GM18861 (cell line): ENCODE results near the gene ADAMTSL2.

ENCODE experiments used
- ATAC-seq: cut with Tn5 transposase; IDR thresholded peaks from one replicate; pipeline ENCODE4 v1.9.1; 2021; ENCODE audit not compliant: unreplicated experiment

Gene ADAMTSL2

GRCh38 chr9:133571896-133572595 lies 37.5 kb downstream of the ADAMTSL2 start:
- ATAC-seq = no peak

DNA sequence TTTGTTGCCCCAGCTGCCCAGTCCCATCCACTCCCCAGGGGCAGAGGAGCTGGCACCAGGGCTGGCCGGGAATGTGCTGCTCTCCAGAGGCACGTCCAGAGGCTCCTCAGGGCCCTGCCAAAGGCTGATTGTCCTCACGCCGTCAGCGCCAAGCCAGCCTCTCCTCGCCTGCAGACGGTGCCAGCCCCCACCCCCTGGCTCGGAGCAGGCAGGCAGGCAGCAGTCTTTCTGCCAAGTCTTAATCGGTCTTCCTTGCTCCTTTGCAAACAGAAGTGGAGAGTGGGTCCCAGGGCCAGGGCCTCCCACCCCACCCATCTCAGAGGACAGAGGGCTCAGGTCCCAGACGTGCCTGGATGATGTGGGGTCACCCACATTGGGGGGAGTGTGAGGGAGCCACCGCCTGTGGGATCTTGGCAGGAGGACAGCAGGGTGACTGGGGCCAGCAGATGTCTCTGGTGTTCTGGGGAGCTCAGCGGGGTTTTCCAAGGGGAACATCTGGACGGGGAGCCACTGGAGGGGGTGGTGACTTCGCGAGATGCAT lies 38.4 kb downstream of the ADAMTSL2 start:
- no peak for ATAC-seq

GRCh38 chr9:133573791-133574515 lies 39.4 kb downstream of the ADAMTSL2 start:
- ATAC-seq = no peak

DNA sequence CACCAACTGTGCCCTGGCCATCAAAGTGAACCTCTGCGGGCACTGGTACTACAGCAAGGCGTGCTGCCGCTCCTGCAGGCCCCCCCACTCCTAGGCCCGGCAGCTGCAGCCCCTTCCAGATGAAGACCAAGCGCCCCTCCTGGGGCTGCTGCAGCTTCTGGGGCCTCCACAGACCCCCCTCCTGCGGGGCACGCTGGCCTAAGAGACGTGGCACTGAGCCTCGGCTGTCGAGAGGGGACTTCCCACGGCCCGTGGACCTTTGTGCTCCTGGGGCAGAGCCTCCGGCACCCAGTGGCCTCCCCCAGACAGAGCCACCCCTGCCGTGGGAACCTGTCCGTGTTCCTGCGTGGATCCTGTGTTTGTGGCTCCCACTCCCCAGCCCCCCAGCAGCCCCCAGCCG lies 40.3 kb downstream of the ADAMTSL2 start:
- no peak for ATAC-seq

- no peak for ATAC-seq
Observed at GRCh38 chr9:133575186-133576030, 40.9 kb downstream of the ADAMTSL2 start.

DNA sequence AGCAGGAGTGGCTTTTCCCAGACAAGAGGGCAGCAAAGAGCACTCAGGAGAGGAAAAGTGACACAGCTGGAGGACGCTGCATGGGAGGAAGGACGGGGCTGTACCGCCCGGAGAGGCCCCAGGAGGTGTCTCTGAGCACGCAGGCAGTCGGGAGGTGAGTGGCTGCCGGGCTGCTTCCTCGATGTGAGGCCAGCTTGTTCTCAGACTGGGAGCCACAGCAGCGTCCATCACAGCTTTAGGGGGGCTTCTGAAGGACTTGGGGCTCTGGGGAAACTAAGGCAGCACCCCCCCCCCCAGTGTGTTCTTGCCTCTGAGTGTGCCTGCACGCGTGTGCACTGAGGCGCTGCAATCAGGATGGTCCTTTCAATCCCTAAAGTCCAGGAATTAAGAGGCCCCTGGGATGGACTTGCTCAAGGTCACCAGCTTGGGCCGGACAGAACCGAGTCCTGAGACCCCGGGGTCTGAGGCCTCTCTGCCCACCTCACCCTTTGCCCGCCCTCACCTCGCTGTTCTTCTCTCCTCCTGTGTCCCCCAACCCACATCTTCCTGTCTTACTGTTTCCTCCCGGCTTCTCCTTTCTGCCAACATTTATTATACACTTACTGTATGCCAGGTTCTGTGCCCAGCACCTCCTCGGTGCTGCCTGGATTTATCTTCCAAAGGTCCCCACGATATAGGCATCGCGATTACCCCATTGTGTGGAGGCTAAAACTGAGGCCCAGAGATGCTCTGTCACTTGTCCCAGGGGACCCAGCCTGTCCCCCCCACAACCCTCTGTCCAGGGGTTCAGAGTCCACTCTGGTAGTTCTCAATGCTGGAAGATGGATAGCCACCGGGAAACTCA lies 41.7 kb downstream of the ADAMTSL2 start:
- no peak for ATAC-seq

- ATAC-seq = no peak
Observed at GRCh38 chr9:133576875-133577736, 42.6 kb downstream of the ADAMTSL2 start.

GRCh38 chr9:133577737-133578112 lies 43.2 kb downstream of the ADAMTSL2 start:
- ATAC-seq = no peak

DNA sequence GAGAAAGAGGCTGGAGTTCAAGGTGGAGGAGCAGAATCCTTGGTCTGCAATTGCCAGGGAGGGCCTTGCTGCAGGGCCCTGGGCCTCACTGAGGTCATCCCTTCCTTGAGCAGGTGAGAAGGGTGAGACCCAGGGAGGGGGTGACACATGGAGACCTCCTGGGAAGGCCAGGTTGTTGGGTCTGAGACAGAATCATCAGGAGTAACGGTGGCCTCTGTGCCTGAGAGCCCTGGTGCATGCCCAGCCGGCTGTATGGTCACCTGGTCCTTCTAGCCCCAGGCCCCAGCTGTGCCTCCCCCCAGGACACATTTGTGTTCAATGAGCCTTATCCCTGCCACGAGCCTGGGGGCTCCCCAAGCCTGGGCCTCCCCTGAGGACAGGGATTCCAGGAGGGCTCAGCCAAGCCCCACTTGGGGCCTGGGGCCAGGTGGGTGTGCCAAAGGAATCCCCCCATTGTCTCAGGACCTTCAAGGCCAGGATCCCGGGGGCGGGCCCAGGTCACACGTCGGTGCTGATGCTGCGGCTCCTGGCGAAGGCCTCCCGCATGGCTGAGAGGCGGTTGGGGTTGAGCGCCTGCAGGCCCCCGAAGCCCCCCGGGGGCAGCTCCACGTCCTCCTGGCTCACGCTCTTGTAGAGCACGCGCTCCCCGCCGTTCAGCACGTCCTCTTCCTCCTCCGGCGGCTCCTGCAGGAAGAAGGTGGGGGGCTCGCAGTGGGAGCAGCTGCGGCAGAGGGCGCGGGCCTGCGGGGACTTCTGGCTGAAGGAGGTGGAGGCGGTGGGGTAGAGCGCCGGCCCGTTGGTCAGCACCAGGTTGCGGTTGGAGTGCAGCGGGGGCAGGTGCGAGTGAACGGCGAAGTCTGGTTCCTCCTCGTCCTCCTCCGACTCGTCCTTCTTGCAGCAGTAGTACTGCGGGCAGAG lies 44.3 kb downstream of the ADAMTSL2 start:
- no peak for ATAC-seq

DNA sequence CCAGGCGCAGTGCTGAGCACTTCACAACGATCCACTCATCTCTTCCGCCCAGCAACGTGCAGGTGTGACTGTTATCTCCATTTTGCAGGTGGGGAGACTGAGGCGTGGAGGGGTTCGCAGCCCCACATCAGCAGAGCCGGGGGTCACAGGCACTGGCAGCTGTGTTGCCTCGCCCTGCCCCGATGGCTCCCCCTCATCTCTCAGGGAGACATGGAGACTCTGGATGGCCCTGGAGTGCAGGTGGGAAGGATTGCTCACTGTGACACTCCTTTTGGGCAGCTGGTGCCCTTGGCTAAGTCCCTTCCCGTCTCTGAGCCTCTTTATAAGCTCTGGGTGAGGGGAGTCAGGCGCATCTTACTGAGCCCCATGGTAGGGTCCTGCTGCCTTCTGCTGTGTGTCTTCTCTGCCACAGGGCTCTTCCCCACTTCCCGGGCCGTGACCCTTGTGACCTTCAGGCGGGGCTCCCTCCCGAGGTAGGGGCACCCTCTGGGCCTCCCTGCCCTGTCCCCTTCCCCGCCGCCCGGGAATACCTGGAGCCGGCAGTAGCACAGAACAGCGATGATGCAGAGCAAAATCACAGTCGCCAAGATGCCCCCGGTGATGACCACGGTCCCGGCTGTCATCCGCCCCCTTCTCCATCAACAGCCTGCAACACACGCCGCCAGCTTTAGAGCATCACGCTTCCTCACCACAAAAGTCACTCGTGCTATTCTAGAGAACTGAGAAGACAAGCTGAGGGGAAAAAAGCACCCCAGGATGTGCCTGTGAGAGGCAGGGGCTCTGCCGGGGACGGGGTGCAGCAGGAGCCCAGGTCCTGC lies 45.3 kb downstream of the ADAMTSL2 start:
- ATAC-seq = no peak

GRCh38 chr9:133580419-133580738 lies 45.9 kb downstream of the ADAMTSL2 start:
- no peak for ATAC-seq

DNA sequence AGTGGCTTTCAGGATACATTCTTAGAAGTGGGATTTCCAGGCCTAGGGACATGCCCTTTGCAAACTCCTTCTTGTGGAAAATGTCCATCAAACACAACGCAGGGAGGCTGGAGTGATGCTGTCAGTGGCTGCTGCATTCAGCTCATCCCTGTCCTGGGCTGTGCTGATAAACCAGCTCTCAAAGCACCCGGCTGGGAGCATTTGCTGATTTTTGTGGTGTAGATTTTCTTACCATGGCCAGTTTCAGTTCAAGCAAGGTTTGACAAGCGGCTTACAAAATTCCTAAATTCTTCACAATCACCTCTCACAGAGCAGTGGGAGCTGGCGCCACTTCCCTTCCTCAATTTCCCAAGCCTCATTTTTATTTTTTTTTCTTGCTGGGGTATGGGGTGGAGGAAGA lies 46.5 kb downstream of the ADAMTSL2 start:
- ATAC-seq = no peak

DNA sequence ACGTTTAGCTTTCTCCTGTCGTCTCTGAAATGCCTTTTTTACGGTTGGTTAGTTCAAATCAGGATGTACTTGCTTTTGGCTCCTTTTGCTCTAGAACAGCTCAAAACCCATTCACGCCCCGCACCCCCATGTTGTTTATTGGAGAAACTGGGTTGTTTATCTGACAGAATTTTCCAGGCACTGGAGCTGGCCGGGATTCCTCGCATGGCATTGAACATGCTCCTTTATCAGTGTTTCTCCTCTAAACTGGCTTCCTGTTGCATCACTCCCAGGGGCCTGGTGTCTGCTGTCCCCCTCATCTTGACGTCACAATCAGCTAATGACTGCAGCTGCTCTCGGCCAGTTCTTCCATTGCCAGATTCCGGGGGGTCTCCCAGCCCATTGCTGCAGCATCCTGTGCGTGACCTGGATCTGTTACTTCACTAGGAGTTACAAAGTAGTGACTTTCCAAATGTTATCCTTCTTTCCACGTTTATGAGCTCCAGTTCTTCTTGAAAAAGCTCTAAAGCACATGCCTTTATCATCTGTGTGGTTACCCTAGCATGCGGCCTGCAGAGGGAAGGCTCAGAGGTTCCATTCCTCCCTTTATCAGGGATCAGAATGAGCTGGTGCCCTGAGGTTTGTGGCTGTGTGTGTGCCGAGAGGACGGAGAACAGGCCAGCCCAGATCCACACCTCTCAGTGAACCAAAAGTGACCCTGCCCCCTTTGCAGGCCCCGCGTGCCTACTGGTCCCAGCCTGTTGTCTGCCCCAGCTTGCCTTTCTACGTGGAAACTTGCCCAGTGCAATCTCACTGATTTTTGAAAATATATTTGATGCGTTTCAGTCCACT lies 47.2 kb downstream of the ADAMTSL2 start:
- no peak for ATAC-seq

DNA sequence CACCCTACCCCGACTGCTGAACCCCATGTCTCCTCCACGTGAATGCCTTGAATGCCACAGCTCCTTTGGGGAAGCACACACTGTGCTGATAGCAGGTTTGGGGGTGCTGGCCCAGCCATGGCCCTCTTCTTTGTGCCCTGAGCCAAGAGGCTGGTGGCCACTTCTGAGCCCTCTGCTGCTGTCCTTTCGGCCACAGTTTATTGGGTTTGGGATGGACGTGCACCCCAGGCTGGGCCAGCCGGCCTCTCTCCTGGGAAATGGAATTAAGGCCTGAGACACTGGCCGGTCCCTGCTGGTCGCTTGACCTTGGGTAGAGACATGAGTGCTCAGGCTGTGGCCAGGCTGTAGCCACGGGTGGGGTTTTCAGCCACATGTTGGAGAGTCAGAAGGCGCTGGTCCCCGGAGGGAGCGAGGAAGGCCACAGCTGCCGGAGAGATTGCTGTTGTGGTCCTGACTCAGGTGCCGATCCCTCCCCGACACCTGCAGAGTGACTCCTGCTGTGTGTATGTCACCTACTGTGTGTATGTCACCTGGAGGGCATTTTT lies 48.1 kb downstream of the ADAMTSL2 start:
- no peak for ATAC-seq

GRCh38 chr9:133583111-133583510 lies 48.6 kb downstream of the ADAMTSL2 start:
- ATAC-seq = no peak

DNA sequence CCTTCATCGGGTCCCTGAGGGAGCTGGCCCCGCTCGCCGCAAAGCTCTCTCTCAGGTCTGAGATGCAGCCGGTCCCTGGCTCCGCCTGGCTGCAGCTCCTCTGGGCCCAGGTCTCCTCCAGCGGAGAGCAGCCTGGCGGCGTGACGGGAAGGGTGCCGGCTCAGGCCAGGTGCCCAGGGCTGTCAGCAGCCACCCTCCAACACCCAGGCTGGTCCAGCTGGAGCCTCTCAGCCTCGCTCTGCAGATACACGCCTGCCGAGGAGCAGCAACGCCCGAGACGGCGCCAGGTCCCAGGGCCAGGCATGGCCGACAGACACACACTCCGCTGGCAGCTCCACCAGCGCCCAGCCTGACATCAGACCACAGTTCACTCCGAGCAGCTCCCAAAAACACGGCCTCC lies 49.1 kb downstream of the ADAMTSL2 start:
- no peak for ATAC-seq

- no peak for ATAC-seq
Observed at GRCh38 chr9:133584167-133584558, 49.7 kb downstream of the ADAMTSL2 start.
